HT1080 (cell line): ENCODE results near the gene BLCAP. TPM values are rescaled to one million over a fixed set of nuclear protein-coding genes. Genes with fewer than 3 reads are reported as not detected.
A peak's percentile ranks its signal among the peaks of the same experiment; 100 is the strongest.

Experiments
- DNase-seq: peaks from one replicate; pipeline ENCODE4 v3.0.0-alpha.2; 2015; ENCODE audit warnings: low read depth
- total RNA-seq: library from RNA; depleted of rRNA; stranded (reverse); fragments of >200 nt; shearing (Covaris generic); gene quantifications from 2 replicates; pipeline ENCODE4 v1.2.3, GENCODE V29; 2014

Gene BLCAP
- total RNA-seq, 1 experiment from 2014 or later = 44.9 TPM

DNA sequence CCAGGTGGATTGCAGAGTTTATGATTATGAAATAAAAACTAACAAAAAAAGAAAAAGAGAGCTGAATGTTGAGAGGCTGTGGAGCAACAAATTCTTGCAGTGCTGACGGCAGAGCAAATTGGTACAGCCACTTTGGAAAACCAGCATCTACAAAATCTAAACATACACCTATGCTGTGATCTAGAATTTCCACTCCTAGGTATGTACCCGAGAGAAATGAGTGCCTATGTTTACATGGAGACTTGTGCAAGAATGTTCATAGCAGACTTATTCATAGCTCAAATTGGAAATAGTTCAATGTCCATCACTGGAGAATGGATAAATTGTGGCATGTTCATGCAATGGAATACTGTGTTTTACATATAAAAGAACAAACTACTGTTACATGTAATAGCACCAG lies 3.0 kb upstream of the BLCAP start:
- DNase-seq = no peak

GRCh38 chr20:37529968-37530600 lies 2.4 kb upstream of the BLCAP start:
- DNase-seq = no peak

DNA sequence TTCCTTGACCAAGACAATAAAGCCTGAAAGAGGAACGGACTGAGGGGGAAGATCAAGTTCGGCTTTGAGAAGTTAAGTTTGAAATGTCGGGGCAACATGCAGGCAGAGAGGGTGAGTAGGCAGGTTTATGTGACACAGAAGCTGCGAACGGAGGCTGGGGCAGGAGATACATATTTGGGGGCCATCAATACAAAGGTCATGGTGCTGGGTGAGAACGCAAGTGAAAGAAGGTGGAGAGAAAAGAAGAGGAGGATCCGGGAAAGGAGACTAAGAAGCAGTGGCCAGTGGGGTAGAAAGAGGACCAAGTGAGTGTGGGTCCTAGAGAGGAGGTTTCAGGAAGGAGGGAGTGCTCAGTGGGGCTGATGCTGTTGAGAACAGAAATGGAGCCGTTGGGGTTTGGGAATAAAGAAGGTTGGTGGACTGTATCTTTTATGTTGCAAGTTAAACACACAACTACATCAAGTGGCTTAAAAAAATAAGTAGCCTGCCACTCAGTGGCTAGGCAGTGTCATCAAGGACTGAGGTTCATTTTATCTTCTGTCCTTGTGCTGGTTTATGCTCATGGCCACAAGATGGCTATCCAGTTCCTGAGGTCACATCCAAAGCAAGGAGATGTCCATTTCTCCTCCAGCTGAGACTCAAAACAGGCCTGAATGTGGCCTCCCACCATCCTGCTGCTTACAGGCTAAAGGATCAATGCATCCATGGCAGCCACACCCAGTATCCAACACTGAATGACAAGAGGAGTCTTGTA lies 1.7 kb upstream of the BLCAP start:
- DNase-seq = no peak

DNA sequence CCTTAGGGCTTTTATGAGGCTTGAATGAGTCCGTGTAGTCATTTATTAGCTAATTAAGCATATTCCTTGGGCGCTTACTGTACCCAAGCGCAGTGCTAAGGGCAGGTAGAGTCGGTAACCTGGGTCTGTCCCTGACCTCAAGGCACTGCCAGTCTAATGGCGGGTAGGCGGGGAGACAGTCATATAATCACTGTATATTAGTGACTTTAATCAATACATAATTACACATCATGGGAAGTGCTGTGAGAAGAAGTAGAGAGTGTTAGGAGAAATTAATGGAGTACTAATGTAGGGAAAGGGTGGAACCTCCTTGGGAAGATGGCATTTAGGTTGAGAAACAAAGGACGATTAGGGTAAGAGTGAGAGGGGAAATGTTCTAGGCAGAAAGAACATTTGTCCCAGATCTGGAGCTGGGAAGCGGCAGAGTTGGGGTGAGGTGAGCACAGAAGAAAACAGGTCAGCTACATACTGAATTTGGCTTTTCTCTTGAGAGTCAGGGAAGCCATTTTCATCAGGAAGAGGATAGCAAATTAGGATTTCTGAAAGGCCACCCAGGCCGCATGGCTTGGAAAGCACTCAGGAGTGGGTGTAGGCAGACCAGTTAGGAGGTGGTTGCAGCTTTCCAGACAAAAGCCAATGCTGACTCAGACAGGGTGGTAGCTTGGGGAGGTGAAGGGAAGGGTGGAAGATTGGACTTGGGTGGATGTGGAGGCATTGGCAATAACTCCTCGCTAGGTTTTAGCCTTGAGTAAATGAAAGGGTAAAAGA lies 954 bp upstream of the BLCAP start:
- DNase-seq = no peak

- no peak for DNase-seq
Measured at GRCh38 chr20:37526839-37527637, 638 bp downstream of the BLCAP start.

DNA sequence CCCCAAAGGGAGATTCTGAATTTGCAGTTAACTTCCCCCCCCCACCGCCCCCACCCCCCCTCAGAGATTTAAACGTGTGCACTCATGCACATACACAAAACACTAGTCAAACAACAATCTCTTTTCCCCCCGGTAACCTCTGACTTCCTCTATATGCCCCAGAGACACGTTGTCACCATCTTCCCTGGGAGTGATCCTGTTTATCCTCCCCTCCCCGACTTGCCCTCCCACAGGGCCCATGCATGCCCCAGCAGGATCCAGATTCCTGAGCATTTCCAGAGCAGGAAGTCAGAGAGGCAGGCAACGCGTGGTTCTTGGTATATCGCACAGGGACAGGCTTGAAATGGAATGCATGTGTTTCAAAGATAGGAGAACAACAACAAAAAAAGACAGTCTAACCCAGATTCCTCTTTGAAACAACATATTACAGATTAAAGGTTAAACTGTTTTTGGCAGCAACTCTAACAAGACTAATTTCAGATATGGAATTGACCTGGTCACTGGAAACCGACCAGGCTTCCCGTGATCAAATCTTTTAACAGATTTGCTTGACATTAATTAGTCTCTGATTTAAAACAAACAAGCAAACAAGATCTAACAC lies 1.3 kb downstream of the BLCAP start:
- peak; percentile 27 for DNase-seq

DNA sequence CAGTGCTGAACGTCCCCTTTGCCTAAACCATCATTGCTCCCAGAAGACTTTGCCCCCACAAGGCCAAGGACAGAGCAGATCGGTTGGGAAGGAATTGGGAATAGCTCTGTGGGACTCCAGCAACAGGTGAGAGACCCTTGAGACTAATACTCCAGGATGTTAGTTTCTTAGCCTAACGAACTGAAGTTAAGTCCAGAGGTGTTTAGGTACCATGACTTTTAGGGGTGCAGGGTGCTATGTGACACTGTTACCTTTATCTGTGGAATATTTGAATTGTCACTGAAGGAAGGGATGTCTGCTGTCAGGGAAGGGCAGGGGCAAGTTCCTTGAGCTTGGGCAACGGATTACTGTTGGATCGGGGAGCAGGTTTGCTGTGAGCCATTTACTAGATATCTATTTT lies 1.9 kb downstream of the BLCAP start:
- DNase-seq = no peak

DNA sequence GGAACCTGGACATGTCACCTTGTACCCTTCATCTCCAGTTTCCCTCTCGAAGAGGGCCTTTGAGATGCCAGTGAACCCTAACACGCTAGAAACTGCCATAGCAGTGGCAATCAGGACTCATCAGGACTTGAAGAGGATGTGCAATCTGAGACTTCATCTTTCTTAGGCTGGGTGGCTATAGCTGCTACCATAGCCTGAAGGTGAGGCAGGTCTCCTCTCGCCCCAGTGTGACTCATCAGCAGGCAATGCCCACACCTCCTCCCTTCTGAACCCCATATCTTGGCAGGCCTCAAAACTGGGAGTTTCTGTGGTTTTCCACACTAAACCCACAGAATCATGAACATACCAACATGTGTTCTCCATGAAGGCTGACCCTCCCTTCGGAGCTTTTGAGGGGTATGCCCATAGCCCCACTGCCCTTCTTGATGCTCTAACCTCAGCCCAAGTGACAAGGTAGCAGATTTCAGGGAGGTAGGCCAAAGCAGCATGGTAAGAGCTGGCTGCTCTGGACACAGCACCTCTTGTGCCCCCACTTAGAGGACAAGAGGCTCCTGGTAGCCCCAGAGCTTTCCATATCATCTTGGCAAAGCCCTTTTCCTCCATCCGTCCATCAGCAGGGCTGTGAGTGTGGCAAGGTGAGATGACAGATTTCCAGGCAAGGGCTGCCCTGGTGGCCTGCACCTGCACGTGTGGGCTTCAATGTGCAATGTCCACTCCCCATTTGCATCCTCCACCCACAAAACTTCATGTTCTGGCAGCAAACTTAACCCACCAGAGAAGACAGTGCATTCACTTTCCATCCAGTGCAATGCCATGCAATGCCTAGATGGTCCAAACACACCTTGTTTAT lies 2.6 kb downstream of the BLCAP start:
- DNase-seq = peak; percentile 46

GRCh38 chr20:37523911-37524700 lies 3.6 kb downstream of the BLCAP start:
- DNase-seq = no peak

- DNase-seq = no peak
Measured at GRCh38 chr20:37523012-37523391, 4.7 kb downstream of the BLCAP start.

DNA sequence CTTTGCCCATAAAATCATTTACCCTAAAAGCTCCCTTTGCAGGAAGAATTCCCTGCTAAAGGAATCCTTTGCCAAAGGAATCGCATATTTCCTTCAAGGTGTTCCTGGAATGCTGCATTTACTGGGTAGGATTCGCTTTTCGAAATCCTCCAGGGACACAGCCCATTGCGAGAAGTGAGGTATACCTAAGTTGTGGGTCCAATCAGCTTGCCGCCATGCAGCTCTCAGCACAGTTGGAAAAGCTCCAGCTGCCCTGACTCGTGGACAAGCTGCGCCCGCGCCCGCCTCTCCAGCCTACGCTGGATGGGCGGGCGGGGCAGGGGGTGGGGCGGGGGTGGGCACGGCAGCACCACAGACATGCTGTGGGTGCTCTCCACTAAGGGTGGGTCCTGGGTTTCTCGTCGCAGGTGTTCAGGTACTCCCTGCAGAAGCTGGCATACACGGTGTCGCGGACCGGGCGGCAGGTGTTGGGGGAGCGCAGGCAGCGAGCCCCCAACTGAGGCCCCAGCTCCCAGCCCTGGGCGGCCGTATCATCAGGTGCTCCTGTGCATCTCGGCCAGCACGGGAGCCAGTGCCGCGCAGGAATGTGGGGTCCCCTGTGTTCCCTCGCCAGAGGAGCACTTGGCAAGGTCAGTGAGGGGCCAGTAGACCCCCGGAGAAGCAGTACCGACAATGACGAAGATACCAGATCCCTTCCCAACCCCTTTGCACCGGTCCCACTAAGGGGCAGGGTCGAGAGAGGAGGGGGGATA lies 5.2 kb downstream of the BLCAP start:
- DNase-seq = no peak

DNA sequence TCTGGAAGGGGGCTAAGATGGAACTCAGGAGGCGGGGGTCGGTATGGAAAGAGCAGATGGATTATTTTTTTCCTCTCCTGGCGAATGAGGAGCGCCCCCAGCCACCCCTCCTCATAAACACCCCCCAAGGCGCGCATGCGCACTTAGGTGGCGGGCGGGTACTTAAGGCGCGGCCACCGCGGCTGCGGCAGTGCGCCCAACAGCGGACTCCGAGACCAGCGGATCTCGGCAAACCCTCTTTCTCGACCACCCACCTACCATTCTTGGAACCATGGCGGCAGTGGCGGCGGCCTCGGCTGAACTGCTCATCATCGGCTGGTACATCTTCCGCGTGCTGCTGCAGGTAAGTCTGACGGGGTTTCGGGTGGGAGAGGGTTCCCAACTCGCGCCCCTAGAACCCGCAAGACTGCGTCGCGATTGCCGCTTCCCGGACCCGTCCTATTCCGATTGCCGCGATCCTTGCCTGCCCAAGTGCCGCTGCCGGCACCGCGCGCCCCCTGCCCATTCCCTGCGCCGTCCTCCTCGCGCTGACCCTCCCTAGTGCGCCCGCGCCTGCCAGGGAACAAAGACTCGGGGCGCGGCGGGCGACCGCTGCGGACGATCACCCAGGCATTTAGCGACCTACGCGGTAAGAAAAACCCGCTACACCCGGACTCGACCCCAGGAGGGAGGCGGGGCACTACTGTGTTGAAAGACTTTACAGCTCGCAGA lies 6.5 kb downstream of the BLCAP start, which contains the start of gene NNAT:
Gene NNAT, plus strand, starts transcription at position 190 of the 711 bp plus-strand sequence. Its CDS starts 82 bp downstream, at position 272.
- DNase-seq = no peak

DNA sequence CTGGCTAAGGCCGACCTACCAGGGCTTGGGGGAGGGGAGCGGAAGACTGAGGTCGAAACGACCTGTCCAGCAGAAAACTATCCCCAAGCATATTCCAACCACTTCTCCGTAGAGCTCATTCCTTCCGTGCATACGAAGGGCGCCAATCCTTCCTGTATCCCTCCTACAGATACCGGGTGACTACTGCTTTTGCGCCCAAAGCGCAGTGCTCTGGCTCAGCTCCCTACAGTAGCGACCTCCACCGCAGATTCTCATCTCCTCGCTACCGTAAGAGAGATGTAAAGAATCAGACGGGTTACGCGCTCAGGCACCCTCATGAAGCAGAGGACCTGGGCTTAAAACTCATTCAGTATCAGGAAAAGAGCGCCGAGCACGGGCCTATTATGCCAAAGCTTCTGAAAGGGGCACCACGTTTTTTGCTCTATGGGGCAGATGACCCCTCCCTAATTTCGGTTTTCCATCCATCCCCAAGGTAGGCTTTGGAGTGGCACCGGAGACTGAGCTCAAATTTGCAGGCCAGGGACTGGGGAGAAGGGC lies 7.2 kb downstream of the BLCAP start:
- no peak for DNase-seq

DNA sequence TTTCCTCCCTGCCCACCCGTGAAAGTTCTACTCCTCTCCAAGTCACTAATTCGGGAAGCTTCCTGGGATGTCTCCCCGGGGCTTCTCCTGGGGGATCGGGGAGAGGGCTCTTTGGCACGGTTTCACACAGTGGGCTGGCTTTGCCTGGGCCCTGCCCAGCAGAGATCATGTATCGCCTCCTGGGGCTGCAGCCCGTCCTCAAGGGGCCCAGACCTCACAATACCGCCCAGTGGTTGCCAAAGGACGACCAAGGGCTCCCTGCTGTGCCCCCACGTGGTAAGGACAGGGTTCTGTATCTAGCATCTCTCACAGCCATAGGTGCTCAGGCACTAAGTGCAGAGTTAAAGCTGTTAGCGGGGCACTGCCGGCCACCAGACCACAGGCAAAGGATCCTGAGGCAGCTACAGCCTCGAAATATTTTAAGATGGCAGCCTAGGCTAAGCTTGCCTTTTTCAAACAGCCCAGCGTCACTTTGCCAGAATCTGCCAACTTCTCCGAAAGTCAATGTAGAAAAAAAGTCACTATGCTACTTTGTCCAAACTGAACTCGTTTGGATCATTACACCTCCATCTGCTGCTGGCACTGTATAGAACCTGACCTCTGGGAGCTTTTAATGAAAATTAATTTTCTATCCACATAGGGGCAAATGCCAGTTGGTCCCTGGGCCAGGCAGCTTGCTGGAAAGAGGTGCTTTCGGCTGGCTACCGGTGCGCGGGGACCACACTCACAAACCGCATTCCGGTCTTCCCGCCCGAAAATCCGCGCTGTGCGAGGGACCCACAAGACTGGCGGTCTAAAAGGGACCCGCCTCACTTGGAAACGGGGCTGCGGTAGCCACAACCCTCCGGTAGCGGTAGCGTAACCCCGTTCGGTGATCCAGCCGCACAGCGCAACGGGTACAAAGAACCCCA lies 7.9 kb downstream of the BLCAP start:
- DNase-seq = no peak

GRCh38 chr20:37518606-37519507 lies 8.8 kb downstream of the BLCAP start:
- DNase-seq = no peak
